ENCODE results near the gene ATP5F1D. TPM values are rescaled to one million over a fixed set of nuclear protein-coding genes. Genes with fewer than 3 reads are reported as not detected.
A peak's percentile ranks its signal among the peaks of the same experiment; 100 is the strongest.

ATP5F1D gene
- total and polyA plus RNA-seq, 2 of the 13 experiments (the other 11 are each of a cell fraction or from before 2014, with no cell fraction given): 39.4 to 78.7 TPM

DNA sequence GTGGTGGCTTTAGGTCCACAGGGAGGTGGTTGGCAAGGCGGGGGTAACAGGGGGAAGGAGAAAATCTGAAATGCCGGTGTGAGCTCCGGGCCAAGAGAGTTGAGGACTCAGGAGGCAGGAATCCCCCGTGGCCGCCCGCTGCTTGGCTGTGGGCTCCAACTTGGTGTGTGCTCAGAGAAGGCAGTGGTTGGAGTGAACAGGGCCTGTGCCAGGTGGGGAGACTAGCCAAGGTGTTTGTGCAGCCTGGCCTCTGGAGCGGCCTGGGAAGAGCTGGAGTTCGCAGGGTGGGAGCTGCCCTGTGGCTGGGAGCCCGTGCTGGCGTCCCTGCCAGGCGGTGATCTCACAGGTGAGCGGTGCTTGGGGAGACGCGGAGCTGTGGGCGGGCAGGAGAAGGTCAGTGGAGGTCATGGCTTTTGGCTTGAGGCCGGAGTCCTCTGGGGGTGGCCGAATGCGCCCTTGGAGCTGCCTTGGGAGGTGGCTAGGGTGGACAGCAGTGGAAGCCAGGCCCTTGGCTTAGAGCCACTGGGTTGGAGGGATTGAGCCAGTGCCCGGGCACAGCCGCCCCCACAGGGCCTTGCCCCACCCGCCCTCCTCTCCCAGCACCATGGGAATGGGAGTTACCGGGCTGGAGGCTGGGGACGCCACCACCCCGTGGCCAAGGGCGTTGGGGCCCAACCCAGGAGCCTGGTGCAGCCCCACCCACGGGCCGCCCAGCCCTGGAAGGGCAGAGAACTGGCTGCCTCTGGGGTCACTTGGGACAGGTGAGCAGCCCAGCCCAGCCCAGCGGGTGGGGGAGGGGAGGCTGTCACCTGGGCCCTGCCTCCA lies 20.5 kb downstream of the ATP5F1D start (continued):
- 0 out of 2 replicates have a peak, but pooled peaks have one; percentile 35 for TF ChIP-seq BCL3 (CRISPR knock-in tag; IDR thresholded peaks at IDR 0.05)
- TF ChIP-seq NCOR1 (IDR thresholded peaks at IDR 0.05; ENCODE audit: borderline replicate concordance, low read length): no peak
- TF ChIP-seq CREM (IDR thresholded peaks at IDR 0.05): no peak
- TF ChIP-seq CREM (CRISPR knock-in tag; IDR thresholded peaks at IDR 0.05): no peak
- TF ChIP-seq, protein P1, sequence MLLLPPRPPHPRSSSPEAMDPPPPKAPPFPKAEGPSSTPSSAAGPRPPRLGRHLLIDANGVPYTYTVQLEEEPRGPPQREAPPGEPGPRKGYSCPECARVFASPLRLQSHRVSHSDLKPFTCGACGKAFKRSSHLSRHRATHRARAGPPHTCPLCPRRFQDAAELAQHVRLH (CRISPR knock-in tag; IDR thresholded peaks at IDR 0.05; ENCODE audit: borderline replicate concordance, low read depth): no peak
- peak; percentile 75 for TF ChIP-seq RXRB (CRISPR knock-in tag; IDR thresholded peaks at IDR 0.05; ENCODE audit: borderline replicate concordance)
- TF ChIP-seq CHD4 (IDR thresholded peaks at IDR 0.05; ENCODE audit: borderline replicate concordance, low read length): no peak
- no peak for TF ChIP-seq MTA3 (CRISPR knock-in tag; IDR thresholded peaks at IDR 0.05)
- TF ChIP-seq POLR2G (IDR thresholded peaks at IDR 0.05; ENCODE audit: low read depth, low read length): peak; percentile 57; the same call in 1 of the 2 replicates
- peak; percentile 35; the same call in 1 of the 2 replicates for TF ChIP-seq HNF4G (IDR thresholded peaks at IDR 0.05; ENCODE audit: borderline replicate concordance, low read depth, low read length)
- no peak for TF ChIP-seq HNF4G (CRISPR knock-in tag; IDR thresholded peaks at IDR 0.05; ENCODE audit: borderline replicate concordance, low read depth)
- TF ChIP-seq, protein P2, sequence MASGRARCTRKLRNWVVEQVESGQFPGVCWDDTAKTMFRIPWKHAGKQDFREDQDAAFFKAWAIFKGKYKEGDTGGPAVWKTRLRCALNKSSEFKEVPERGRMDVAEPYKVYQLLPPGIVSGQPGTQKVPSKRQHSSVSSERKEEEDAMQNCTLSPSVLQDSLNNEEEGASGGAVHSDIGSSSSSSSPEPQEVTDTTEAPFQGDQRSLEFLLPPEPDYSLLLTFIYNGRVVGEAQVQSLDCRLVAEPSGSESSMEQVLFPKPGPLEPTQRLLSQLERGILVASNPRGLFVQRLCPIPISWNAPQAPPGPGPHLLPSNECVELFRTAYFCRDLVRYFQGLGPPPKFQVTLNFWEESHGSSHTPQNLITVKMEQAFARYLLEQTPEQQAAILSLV (CRISPR knock-in tag; IDR thresholded peaks at IDR 0.05; ENCODE audit: borderline replicate concordance): no peak
- no peak for TF ChIP-seq ZEB1 (IDR thresholded peaks at IDR 0.05; ENCODE audit: insufficient replicate concordance, low read depth)
- TF ChIP-seq, protein P3, sequence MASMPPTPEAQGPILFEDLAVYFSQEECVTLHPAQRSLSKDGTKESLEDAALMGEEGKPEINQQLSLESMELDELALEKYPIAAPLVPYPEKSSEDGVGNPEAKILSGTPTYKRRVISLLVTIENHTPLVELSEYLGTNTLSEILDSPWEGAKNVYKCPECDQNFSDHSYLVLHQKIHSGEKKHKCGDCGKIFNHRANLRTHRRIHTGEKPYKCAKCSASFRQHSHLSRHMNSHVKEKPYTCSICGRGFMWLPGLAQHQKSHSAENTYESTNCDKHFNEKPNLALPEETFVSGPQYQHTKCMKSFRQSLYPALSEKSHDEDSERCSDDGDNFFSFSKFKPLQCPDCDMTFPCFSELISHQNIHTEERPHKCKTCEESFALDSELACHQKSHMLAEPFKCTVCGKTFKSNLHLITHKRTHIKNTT (CRISPR knock-in tag; IDR thresholded peaks at IDR 0.05): no peak
- no peak for TF ChIP-seq ZNF850 (CRISPR knock-in tag; conservative IDR thresholded peaks at IDR 0.05)
- TF ChIP-seq ZKSCAN8 (CRISPR knock-in tag; IDR thresholded peaks at IDR 0.05; ENCODE audit: borderline replicate concordance): no peak
- no peak for TF ChIP-seq SRSF9 (IDR thresholded peaks at IDR 0.05; ENCODE audit: borderline replicate concordance, insufficient read depth, low read depth, low read length, poor library complexity, severe bottlenecking)
- no peak for TF ChIP-seq ZBTB26 (CRISPR knock-in tag; IDR thresholded peaks at IDR 0.05; ENCODE audit: borderline replicate concordance)
- no peak for TF ChIP-seq ZUFSP (CRISPR knock-in tag; IDR thresholded peaks at IDR 0.05; ENCODE audit: borderline replicate concordance)
- TF ChIP-seq SALL1 (CRISPR knock-in tag; IDR thresholded peaks at IDR 0.05): no peak; the same call in 1 of the 2 replicates

All from HepG2 (cell line).